Measurements from ENCODE around the gene SFRP2.

SFRP2 gene, protein sequence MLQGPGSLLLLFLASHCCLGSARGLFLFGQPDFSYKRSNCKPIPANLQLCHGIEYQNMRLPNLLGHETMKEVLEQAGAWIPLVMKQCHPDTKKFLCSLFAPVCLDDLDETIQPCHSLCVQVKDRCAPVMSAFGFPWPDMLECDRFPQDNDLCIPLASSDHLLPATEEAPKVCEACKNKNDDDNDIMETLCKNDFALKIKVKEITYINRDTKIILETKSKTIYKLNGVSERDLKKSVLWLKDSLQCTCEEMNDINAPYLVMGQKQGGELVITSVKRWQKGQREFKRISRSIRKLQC

DNA sequence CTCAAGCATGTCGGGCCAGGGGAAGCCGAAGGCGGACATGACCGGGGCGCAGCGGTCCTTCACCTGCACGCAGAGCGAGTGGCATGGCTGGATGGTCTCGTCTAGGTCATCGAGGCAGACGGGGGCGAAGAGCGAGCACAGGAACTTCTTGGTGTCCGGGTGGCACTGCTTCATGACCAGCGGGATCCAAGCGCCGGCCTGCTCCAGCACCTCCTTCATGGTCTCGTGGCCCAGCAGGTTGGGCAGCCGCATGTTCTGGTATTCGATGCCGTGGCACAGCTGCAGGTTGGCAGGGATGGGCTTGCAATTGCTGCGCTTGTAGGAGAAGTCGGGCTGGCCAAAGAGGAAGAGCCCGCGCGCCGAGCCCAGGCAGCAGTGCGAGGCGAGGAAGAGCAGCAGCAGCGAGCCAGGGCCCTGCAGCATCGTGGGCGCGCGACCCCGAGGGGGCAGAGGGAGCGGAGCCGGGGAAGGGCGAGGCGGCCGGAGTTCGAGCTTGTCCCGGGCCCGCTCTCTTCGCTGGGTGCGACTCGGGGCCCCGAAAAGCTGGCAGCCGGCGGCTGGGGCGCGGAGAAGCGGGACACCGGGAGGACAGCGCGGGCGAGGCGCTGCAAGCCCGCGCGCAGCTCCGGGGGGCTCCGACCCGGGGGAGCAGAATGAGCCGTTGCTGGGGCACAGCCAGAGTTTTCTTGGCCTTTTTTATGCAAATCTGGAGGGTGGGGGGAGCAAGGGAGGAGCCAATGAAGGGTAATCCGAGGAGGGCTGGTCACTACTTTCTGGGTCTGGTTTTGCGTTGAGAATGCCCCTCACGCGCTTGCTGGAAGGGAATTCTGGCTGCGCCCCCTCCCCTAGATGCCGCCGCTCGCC is at the start of gene SFRP2:
SFRP2 (minus strand) TSS at position 671 of the 864 bp plus-strand sequence; CDS start at position 423, 248 bp downstream.
- DNase-seq (ENCODE audit: low read depth) = no peak

DNA sequence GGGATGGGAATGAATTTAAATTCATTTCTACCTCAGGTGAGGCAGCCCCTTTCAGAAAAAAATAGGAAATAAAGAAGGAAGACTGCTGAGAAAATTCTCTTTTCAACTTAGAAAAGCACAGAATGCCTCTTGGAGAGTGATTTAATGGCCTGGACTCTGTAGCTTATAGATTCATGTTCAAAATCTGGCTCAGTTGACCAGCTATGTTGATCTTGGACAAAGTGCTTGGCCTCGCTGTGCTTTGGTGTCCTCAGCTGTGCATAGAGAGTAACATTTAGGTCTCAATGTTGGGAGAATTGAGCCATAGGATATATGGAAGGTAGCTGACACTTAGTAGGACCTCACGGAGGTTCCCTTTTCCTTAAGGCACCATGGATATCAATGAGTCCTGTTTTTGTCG is 49.7 kb upstream of the SFRP2 start:
- DNase-seq (ENCODE audit: low read depth) = no peak

DNA sequence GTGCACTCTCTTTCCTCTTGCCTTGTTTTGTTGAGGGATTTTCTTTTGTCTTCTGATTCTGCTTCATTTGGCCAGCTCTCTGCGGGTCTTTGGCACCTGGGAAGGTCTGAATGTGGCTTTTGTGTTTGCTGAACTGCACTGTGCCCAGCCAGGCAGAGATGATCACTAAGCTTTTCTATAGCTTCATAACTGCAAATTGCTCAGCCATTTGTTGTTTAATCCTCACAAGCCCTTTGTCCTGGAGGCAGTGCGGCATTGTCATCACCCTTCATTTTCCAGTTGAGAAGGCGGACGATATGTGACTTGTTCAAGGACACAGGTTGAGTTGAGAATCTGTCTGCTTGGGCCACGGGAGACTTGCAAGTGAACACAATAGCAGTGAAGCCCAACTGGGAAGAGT is 46.0 kb upstream of the SFRP2 start:
- no peak for DNase-seq (ENCODE audit: low read depth)

DNA sequence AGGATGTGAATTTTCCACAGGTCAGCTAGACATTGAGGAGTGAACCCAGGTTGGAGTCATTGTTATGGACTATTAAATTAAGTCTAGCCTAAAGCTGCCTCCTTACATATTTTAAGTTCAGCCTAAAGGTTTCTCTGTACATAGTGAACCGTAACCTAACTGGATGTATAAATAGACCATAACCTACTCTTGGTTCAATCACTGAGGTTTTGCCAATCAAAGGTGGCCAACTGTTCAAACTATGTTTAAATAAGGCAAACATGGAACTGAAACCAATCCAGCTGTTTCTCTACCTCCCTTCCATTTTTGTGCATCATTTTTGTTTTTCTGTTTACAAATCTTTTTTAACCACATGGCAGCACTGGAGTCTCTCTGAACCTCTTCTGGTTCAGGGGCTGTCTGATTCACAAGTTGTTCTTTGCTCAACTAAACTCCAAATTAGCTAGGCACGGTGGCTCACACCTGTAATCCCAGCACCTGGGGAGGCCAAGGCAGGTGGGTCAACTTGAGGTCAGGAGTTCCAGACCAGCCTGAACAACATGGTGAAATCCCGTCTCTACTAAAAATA is 43.9 kb upstream of the SFRP2 start:
- no peak for DNase-seq (ENCODE audit: low read depth)

DNA sequence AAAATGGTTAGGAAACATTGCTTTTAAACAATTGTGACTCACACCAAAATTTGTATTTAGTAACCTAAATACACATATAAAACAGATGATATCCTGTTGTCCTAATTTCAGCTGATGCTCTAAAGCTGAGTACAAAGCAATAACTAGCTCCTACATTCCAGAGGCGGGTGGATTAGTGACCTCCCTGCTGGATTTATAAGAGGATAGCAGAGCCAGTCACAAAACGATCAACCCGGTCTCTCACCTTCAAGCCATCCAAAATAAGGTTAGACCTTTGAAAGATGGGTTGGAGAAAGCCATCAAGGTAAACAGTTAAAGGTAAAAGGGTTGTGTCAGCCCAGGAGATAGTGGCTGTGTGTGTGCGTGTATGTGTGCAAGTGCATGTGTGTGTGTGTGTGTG is 43.2 kb upstream of the SFRP2 start:
- no peak for DNase-seq (ENCODE audit: low read depth)

DNA sequence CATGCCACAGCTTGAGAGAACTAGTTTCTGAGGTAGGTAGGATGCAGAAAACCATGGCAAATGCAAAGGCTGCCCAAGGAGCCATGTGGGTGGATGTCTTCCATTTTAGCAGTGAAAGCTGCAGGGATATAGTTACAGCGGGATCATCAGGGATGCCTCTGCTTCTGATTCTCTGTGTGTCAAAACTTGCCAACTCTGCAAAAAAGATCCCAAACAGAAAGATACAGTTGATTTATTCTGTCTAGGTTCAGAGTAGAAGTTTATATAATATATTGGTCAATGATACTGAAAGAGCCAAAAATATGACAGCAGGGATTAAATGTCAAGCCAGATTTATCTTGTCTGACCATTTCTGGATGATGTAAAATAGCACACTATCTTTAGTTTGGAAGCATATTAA is 42.4 kb upstream of the SFRP2 start:
- DNase-seq (ENCODE audit: low read depth) = no peak

DNA sequence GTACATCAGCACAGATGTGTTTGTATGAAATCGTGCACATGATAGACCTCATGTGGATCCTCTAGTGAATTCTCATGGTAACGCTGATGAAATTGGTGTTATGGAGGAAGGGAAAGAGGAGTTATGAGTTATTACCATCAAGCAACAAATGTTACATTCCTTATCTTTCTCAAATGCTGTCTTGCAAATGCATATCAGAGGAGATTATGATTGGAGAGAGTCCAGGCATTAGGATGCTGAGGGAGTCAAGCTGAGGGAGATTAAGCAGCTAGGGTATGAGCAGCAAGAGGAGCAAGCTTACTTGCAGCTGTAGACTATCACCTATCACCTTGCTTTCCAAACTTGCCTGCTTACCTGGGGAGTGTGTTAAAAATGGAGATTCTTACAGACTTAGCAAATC is 36.8 kb upstream of the SFRP2 start:
- no peak for DNase-seq (ENCODE audit: low read depth)

GRCh38 chr4:153825126-153825525 is 36.2 kb upstream of the SFRP2 start:
- DNase-seq (ENCODE audit: low read depth) = no peak

DNA sequence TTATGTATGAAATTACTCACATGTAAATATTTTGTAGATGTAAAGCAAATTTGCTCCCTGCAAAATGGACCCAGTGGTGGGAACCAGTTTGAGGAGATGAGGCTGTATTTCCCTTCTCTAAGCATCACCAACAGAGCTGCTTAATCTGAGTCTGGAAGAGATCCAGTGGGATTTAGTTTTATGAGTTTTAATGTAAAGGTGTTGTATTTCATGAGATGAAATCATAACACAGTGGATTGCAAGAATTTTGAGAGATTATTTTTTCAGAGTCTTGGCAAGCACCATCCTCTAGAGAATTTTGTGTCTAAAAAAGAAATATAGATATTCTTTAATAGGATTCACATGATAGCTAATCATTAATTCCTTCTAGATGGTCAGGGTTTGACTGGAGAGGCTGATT is 35.6 kb upstream of the SFRP2 start:
- no peak for DNase-seq (ENCODE audit: low read depth)

DNA sequence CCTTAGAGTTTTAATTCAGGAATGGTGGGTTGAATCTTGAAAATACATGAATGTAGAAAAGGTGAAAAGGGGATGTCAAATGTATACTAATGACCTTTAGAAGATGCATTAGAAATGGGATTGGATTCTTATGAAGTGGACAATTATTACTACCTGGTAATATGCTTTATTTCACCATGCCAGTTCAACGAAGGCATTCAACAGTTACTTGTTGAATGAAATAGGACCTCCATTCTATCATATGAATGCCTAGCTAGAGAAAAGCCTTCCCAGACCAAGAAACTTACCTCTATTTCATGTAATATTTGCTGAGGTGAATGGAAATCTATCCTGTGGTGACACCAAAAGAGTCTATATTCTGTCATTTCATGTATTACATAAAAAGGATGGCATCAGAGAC is 34.6 kb upstream of the SFRP2 start:
- no peak for DNase-seq (ENCODE audit: low read depth)

DNA sequence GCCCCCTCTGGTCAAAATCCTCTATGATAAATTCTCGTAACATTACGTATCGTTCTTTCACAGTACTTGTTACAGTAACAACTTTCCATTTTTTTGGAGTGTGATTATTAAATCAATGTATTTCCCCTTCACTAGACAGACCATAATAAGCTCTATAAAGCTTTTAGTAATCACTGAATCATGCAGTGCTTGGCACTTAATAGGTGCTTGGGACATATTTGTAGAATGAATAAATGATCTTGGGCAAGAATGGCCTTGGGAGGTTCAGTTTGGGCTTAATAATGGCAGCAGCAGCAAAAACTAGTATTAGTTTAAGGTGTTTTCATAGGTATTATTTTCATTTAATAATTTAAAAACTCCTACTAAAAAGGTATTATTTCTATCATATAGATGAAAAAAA is 33.4 kb upstream of the SFRP2 start:
- DNase-seq (ENCODE audit: low read depth) = no peak

- DNase-seq (ENCODE audit: low read depth) = no peak
Observed at GRCh38 chr4:153817466-153817865, 28.6 kb upstream of the SFRP2 start.

GRCh38 chr4:153816542-153816941 is 27.7 kb upstream of the SFRP2 start:
- DNase-seq (ENCODE audit: low read depth) = no peak

GRCh38 chr4:153814789-153815188 is 25.9 kb upstream of the SFRP2 start:
- DNase-seq (ENCODE audit: low read depth) = no peak

DNA sequence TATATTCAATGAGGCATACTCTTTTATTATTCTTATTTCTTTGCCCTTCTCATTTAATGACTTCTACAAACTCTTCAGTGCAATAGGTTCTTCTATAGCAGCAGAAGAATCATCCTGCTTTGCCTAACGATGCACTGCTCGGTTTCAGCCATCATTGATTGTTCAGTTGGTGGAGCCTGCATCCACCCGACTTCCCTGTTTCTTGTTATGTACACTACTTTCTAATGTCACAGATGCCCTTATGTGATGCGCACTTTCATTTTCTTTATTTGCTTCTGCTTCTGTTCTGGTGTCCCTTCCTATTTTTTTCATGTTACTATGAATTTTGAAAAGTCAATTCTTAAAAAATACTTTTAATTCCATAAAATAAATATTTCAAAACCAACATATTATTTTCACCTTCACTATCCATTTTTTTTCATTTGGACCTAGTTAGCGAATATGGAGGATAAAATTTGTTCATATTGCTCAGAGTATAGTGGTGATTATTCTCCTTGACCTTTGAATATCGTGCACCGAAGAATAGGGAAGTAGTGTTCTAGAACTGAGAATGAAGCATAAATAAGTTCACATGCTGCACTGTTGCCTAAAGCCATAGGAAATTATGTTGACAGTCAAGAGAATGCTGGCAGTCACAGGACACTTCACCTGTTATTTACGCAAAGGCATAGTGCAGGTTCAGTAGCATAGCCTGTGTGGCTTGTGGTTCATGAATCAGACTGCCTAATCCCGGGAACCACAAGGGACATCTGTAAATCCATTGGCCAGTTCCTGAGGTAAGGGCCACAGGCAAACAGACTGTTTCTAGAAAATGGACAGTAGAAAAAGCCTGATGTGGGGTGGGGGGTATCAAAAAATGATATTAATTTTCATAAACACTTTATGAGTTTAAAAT is 21.3 kb upstream of the SFRP2 start:
- DNase-seq (ENCODE audit: low read depth) = no peak

DNA sequence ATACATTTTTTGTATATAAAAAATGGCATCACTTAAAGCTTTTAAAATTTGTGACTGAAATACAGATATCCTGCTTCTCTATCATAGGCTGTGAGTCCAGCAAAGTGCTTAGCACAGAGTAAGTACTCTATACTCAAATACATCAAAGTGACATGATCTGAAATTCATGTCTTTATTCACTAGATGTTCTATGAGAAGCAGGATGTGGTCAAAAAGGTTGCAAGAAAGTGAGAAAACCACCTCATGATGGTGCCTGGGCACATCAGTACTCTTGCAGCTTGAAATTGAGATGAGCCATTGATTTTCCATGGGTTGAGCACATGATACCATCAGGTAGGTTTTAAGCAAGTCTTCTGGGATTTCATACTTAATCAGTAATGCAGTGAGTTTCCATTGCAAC is 20.4 kb upstream of the SFRP2 start:
- no peak for DNase-seq (ENCODE audit: low read depth)

DNA sequence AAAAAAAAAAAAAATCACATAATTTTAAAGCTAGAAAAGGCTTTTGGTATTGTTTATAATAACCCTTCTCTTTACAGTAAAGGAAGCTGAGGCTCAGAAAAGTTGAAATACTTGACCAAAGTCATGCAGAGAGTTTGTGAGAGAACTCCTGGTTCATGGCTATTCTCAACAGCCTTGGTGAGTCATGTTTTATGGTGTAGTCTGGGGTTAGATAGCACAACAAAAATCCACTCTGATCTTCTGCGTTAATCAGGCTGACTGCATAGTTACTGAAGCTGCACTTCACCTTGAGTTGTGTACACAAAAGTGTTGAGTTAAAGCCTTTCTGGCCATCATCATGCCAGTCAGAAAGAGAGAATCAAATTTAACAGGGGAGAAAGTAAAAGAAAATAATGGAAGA is 19.3 kb upstream of the SFRP2 start:
- no peak for DNase-seq (ENCODE audit: low read depth)

GRCh38 chr4:153806073-153806472 is 17.2 kb upstream of the SFRP2 start:
- no peak for DNase-seq (ENCODE audit: low read depth)

DNA sequence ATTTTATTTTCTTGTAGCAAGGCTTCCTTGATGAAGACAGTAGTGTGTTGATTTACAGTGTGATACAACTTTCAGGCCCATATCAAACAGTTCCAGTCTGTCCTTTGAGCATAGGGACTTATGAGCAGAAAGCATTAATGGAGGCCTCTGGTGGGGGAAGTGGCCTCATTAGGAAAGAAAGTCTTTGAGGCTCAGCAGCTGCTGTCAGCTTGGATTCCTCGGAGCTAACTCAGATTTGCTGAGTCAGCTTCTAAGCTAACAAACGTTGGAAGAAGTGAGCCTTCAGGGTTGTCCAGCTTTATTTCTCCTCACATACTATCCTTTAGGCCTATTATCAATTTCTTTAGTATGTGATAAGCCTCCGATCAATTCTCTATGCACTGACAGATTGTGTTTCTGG is 15.8 kb upstream of the SFRP2 start:
- no peak for DNase-seq (ENCODE audit: low read depth)

GRCh38 chr4:153799694-153800074 is 10.8 kb upstream of the SFRP2 start:
- DNase-seq (ENCODE audit: low read depth) = no peak

DNA sequence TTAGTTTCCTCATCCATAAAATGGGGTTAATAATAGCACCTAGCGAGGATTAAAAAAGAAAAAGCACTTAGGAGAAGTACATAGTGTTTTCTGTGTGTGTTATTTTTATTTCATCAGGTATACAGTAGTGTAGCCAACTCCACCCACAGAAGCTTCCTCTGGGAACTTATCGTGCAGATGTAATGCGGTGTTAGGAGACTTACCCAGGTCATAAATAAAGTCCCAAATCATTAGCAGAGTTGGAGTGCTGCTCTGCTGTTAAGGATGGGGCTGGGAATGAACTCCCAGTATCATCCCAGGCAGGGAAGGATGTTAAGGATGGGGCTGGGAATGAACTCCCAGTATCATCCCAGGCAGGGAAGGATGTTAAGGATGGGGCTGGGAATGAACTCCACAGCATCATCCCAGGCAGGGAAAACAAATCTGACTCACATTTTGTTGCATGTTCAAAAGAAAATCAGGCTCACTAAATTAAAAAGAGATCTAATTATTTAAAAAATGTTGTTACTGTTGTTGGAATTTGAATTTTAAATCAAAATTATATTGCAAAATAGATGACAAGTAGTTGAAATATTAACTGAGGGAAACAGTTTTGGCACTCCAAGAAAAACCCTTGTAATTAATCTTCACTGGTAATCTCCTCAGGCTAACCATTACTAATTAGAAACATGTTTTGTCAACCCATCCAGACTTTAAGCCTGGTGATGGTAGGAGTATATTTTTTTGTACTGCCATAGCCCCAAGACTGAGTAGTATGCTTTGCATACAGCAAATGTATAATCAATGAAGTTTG is 10.2 kb upstream of the SFRP2 start:
- no peak for DNase-seq (ENCODE audit: low read depth)
